GM19240 (cell line): Measurements from ENCODE around the gene RTKN2.
"Not testable (repeated sequence)": the region's sequence is repeated elsewhere in the genome, so short reads cannot be mapped to it uniquely, and the experiment has no call there.

Source experiments
- DNase-seq: peaks from one replicate; pipeline ENCODE4 v3.0.0; 2011; ENCODE audit warnings: low spot score; ENCODE audit not compliant: insufficient read length

The RTKN2 gene

DNA sequence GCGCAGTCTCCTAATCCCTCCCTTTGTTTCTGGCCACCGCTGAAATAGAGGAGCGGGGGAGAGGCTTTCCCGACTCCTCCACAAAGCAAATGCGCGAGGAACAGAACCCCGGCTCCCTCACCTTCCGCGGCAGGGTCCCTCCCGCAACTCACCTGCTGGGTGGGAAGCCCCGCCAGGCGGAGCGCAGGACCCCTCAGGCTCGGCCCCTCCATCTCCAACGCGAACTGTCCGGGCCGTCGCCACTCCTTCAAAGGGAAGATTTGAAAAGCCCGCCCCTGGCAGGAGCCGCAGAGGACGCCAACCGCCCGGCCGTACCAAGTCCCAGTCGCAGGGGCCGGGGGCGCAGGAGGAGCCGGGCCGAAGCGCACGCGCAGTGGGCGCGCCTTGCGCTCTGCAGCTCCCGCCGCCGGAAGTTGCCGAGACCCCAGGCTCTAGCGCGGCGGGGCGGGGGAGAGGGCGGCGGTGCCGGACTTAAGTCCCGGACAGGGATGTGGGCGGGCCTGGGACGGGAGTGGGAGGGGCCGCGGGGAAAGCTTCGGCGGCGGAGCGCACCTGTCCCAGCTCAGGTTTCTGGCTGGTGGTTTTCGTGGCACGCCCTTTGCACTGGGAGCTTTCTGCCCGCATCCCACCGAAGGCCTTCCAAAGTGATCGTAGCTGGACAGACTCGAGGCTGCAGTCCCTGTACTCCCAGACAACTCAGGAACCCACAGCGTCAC, at the start of gene RTKN2:
RTKN2 (minus strand) TSS at position 446 of the 716 bp plus-strand sequence; CDS start at position 212, 234 bp downstream.
- DNase-seq = peak; percentile 44

DNA sequence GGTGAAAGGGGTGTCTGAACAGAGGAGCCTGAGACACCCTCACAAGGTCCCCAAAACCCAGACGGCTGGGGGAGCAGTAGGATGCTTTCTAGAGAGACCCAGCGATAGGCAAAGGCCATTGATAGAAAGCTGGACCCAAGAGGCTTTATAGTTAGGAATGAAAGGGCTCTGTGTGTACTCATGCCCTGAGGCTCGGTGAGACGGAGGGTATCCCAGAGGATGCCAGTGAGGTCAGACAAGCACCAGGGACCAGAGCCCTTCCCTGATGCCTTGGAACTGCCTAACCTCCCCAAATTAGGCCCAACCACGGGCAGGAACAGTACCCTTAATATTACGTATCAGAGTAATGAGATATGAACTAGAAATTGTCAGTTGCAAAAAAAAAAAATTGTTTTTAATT, 48.6 kb upstream of the RTKN2 start:
- DNase-seq = no peak

- DNase-seq = no peak
Measured at GRCh38 chr10:62309254-62309653, 40.6 kb upstream of the RTKN2 start.

DNA sequence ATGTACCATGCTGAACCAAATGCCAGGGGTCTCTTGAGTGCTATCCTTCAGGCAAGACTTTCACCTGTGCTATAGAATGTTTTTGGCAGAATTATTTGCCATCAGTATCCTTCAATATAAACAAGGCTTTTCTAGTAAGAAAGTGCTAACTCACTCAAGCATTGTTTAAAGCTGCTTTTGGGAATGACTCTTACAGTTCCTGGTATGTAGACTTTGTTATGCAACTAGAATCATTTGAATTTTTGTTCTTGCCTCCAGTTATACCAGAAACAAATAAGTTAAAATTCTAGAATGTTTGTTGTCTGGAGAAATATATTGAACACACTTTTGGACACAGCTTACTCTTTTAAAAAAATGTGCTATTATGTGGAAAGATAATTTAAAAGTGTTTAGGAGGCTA, 39.5 kb upstream of the RTKN2 start:
- no peak for DNase-seq

- DNase-seq = no peak
Measured at GRCh38 chr10:62307635-62308034, 39.0 kb upstream of the RTKN2 start.

GRCh38 chr10:62306663-62307062, 38.0 kb upstream of the RTKN2 start:
- DNase-seq = no peak

DNA sequence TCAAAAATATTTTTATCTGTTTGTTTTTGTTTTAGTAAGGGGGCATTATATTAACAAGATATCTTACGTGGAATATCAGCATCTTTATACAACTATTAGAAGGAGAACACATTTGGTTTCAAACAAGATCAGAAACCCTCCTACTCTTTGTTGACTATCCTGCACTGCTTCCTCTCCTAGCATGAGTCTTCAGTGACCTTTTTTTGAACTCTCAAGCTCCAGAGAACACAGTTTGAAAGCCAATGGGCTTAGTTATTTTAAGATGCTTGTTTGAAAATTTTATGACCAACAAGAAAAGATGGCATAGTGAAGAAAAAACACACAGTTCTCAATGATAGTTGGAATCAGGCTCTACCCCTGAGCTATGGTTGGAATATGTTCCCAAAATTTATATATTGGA, 37.2 kb upstream of the RTKN2 start:
- DNase-seq = no peak

DNA sequence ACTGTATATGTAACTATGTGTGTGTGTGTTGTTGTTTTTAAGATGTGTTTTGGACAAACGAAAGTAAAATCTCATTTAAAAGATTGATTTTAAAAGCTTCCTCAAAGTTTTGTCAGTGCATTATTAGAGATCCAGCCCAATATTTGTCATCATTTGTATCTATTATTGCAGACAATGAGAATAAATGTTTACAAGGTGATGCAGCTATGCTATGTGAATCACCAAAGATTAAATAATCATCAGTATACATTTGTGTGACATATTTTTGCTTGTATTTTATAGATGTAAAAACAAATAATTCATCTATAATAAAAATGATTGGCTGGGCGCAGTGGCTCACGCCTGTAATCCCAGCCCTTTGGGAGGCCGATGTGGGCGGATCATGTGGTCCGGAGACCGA, 35.3 kb upstream of the RTKN2 start:
- DNase-seq = no peak

- DNase-seq = no peak
Measured at GRCh38 chr10:62302760-62303159, 34.1 kb upstream of the RTKN2 start.

GRCh38 chr10:62297857-62298256, 29.2 kb upstream of the RTKN2 start:
- no peak for DNase-seq

DNA sequence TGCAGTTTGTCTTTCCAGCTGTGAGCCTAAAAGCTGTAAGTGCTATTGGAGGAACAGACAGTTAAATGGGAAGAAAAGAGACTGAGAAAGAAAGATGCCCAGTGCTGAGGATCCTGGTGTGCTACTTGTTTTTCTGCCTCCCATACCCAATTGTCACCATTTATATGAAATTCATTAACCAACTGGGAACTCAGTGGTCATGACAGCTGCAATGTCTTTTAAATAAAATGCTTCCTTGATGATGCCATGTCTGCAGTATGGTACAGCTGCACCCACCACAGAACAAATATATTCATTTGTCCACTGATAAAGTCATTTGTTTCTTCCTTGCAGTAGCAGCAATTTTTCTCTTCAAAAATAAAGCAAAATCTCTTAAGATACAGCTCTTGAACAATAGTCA, 15.6 kb upstream of the RTKN2 start:
- DNase-seq = no peak

- not testable (repeated sequence) for DNase-seq
Measured at GRCh38 chr10:62281348-62281747, 12.7 kb upstream of the RTKN2 start.

DNA sequence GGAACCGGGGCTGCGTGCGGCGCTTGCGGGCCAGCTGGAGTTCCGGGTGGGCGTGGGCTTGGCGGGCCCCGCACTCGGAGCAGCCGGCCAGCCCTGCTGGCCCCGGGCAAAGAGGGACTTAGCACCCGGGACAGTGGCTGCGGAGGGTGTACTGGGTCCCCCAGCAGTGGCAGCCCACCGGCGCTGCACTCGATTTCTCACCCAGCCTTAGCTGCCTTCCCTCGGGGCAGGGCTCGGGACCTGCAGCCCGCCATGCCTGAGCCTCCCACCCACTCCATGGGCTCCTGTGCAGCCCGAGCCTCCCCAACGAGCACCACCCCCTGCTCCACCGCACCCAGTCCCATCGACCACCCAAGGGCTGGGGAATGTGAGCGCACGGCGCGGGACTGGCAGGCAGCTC, 11.7 kb upstream of the RTKN2 start:
- not testable (repeated sequence) for DNase-seq

DNA sequence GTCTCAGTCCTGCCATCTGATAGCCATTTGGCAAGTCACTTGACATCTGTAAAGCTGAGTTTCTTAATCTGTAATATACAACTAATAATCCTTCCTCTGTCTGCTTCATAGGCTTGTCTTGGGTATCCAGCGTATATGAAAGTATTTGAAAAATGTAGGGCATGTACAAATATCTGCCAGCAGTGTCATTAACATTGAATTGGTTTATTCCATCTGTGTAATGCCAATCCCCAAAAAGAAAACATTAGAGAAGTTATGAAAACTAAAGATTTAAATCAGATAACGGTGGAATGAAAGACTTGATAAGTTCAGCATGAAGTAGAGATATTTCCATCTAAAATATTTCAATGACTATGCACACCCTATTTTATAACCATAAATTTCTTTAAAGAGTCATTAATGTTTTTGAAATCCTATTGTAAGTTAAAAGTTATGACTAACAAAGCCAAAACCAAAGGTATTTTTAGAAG, 9.8 kb upstream of the RTKN2 start:
- no peak for DNase-seq

DNA sequence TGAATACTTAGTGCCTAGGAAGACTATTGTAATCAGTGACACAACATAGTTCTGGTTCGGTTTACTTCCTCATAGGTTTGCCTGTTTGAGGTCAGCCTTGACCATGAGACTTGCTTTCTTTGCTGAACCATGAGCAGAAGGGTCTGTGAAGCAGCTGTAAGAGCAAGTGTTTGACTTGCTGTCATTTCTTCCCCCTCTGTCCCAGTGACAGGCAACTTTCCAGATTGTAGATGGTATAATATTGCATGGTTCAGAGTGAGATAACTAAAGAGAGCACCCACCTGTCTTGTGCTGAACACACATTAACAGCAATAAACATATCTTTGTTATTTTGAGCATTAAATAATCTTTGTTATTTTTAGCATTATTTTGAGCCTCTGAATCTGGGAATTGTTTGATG, 9.3 kb upstream of the RTKN2 start:
- DNase-seq = no peak

DNA sequence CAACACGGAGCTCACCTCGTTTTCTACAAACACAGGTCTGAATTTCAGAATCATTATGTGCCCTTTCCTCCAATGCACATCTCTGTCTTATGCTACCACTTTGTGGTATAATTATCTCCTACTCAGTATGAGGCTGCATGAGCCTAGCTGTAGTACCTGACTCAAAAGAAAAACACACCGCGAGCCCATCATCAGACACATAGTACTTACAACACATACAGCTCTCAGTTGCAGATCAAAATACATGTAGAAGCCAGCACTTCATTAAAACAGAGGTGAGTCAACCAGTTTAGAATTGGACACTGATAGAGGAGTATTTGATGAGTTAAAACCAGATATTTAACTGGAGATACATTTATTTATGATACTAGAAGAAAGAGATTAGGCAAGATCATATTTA, 1.4 kb upstream of the RTKN2 start:
- DNase-seq = no peak

DNA sequence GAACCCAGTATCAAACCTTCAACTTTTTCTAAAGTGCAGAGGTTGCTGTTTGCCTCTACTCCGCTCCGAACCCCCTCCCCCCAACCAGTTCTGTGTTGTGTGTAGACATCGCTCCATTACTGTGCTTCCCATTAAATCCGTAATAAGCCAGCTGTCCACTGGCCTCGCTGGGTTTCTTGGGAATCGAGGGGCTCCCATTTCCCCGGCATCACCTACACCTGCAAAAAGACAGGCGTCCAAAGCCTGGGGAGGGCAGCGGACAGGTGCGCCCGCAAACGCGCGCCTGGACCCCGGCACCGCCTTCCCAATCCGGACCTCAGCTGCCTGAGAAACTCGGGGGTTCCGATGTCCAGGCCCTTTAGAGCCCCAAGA, 631 bp downstream of the RTKN2 start:
- DNase-seq = no peak

DNA sequence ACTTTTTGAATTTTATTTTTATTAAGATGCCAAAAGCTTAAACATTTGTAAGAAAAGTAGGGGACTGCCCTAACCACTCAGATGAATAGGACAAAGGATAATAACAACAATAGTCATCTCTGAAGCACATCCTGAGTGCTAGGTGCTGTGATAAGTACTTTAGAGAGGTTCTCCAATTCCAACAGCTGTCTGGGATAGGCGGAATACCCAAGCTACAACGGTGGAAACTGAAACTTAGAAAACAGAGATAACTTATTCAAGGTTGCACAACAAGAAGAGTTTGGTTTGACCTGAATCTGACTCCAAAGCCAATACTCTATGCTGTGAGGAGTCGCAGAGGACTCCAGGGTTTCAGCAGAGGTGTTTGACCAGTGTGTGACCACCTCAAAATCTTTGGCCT, 2.0 kb downstream of the RTKN2 start:
- DNase-seq = no peak

GRCh38 chr10:62266147-62266546, 2.5 kb downstream of the RTKN2 start:
- no peak for DNase-seq

GRCh38 chr10:62264702-62265436, 3.8 kb downstream of the RTKN2 start:
- no peak for DNase-seq

GRCh38 chr10:62264126-62264525, 4.5 kb downstream of the RTKN2 start:
- no peak for DNase-seq

DNA sequence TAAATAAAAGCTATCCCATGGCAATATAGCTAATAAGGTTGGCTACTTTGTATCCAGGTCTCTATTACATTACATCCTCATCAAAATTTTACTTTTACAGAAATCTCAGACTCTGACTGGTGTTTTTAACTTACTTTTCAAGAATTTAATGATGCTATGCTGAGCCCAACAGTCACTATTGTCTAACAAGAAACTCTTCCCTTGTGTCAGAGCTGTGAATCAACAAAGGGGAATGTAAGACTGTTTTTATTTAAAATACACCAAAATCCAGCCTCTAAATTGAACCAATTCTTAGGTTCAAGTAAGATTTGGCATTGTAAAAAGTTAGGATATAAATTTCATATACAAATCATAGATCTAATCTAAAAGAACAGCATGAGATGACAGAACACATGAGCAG, 7.0 kb downstream of the RTKN2 start:
- DNase-seq = no peak

GRCh38 chr10:62259998-62260397, 8.6 kb downstream of the RTKN2 start:
- no peak for DNase-seq
